Measurements from ENCODE around the gene ABCA1.
"Not testable (repeated sequence)": the region's sequence is repeated elsewhere in the genome, so short reads cannot be mapped to it uniquely, and the experiment has no call there.

Gene ABCA1

GRCh38 chr9:104948277-104948676 lies 20.3 kb upstream of the ABCA1 start:
- no peak for DNase-seq

GRCh38 chr9:104944871-104945270 lies 16.9 kb upstream of the ABCA1 start:
- no peak for DNase-seq

- no peak for DNase-seq
Observed at GRCh38 chr9:104944356-104944755, 16.4 kb upstream of the ABCA1 start.

- no peak for DNase-seq
Observed at GRCh38 chr9:104941597-104941996, 13.6 kb upstream of the ABCA1 start.

DNA sequence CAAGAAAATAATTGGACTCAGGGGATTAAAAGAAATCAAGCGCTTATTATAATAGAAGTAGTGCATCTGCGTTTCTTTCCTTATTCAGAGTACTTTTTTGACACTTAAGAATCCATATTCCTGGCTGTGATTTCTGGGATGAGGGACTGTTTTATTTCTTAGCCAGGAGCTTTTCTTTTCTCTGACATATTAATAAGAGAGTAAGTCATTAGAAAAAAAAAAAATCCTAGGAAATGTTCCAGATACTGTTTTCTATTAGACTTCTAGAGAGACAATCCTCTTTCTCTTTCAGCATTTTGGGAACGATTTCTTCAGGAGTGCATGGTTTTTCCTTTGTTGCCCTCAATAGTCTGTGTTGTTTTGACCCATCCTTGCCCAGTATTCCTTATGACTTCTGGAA lies 8.3 kb upstream of the ABCA1 start:
- no peak for DNase-seq

DNA sequence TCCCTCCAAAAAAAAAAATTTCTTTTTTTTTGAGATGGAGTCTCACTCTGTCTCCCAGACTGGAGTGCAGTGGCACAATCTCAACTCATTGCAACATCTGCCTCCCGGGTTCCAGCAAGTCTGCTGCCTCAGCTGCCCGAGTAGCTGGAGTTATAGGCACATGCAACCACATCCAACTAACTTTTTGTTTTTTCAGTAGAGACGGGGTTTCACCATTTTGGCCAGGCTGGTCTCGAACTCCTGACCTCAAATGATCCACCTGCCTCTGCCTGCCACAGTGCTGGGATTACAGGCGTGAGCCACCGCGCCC lies 7.5 kb upstream of the ABCA1 start:
- DNase-seq = not testable (repeated sequence)

DNA sequence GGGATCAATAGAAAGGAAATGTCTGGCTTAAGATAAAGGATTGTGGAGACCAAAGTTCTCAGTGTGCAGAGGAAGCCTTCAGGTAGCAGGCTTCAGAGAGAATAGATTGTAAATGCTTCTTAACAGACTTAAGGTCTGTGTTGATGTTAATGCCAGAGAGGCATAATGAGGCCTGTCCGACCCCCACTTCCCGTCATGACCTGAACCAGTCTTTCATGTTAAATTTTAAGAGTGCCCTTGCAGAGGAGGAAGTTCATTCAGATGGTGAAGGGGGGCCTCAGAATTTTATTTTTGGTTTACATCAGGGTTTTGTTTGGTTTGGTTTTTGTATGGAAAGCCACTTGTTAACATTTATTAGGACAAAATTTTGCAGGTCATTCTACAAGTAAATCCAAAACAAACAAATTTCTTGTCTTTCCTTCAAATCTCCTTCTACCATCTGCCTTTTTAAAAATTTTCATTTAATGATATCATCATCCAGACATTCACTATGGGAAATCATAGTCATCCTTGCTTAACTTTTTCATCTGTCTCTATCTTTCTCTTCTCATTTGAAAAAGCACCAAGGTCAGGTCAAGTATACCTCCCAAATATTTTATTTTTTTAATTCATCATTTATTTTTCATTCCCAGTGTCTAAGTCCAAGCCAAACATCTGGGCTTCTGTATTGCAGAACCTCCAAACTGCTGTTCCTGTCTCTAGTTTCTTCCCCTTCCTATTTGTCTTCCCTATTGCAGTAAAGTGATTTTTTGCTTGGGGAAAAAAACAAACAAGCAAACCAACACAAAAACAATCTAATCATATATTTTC lies 6.9 kb upstream of the ABCA1 start:
- DNase-seq = no peak

DNA sequence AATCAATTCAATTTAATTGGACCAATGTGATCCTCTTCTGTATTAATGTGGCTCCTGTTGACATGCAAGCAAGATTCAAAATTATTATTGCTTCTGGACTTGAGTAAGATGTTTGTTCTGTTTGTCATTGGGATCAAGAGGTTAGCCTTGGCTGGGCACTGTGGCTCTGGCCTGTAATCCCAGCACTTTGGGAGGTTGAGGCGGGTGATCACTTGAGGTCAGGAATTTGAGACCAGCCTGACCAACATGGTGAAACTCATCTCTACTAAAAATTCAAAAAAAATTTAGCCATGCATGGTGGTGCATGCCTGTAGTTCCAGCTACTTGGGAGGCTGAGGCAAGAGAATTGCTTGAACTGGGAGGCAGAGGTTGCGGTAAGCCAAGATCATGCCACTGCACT lies 5.1 kb upstream of the ABCA1 start:
- not testable (repeated sequence) for DNase-seq

DNA sequence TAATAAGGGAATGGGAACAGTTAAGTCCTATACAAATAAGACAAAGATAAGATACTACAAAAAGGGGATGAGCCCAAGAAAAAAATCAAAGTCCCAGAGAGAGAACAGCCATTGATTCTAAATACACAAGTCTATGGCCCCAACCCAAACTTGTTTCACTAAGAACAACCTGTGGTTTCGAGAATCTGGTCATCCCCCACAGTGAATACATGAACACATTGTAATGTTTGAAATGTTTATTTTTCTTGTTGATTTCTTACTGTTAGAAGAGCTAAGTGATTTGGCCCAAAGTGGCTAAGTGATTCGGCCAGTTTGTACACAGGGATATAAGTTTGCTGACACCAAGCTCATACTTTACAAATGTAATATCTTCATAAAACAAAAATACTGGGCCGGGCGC lies 3.3 kb upstream of the ABCA1 start:
- no peak for DNase-seq

GRCh38 chr9:104927216-104927911 lies 591 bp downstream of the ABCA1 start:
- DNase-seq = no peak

DNA sequence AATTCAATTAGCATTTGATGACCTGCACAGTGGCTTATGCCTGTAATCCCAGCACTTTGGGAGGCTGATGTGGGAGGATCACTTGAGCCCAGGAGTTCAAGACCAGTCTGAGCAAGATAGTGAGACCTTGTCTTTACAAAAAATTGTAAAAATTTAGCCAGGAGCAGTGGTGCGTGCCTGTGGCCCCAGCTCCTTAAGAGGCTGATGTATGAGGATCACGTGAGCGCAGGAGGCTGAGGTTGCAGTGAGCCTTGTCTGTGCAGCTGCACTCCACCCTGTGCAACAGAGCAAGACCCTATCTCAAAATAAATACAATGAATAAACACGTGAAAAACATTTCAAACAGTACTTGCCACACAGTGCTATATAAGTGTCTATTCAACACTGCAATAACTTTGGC lies 4.2 kb downstream of the ABCA1 start:
- no peak for DNase-seq

DNA sequence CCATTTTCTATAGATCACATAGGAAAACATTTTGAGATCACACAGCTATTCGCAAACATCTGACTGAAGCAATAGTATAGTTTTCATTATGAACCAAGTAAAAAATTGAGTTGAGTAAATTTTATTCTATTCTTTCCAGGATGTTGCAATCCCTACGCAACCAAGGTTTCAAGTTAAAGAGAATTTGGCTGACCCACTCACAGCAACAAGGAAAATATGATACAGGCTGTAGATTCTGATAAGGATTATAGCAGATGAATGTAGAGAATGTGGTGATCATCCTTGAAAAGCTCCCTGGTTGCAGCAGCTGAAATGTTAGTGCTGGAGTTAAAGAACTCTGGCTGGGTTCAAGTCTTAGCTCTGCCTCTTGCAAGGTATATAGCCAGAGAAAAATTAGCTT lies 4.7 kb downstream of the ABCA1 start:
- no peak for DNase-seq

DNA sequence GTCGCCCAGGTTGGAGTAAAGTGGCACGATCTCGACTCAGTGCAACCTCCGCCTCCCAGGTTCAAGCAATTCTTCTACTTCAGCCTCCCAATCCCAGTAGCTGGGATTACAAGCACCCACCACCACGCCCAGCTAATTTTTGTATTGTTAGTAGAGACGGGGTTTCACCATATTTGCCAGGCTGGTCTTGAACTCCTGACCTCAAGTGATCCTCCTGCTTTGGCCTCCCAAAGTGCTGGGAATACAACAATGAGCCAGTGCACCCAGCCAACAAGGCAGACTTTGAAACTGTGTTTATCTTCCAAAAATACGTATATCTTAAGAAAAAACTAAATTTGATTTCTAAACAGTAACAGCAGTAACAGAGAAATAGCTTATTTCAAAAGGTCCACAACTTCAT lies 5.2 kb downstream of the ABCA1 start:
- not testable (repeated sequence) for DNase-seq

DNA sequence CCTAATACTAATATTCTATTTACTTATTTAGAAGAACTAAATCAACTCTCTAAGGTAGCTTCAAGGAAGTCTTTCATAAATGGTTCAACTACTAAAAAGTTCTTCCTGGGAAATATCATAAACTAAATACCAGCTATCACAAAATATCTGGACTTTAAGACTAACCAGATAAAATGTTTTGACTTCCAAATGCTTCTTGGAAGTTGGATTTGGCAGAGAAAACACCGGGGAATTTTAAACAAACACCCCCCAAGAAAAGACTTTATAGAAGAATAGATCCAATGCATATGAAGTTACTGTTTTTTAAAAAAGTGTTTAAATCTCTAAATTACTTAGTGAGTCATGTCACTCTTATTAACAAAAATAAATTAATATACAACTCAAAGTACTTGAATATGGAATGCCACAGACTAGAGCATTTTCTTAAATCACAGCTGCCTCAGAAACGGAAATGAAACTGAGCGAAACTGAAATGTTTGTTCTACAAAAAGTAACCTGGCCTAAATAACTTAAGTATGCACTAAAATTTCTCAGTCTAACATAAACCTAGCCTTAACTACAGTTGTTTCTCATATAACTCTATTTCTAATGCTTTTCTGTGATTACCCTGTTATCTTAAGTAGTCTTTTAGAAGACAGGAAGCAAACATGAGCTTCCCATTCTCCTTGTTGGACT lies 6.8 kb downstream of the ABCA1 start:
- DNase-seq = no peak

DNA sequence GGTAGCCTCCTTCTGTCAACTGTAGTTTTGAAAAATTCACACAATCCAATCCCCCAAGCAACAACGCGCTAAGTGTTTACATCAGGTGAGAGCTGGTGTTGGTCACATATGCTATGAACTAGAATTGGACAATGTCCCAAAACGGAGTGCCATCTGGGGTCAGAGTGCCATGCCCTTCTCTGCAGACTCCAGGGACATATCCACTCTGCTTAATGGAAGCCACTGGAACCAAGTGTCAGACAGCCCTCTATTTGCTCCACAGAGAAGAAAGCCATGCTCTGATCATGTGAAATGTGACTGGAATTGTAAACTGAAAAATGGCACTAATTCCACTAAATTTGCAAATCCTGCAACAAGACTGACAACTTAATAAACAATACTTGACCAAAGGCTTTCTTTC lies 12.2 kb downstream of the ABCA1 start:
- DNase-seq = no peak

DNA sequence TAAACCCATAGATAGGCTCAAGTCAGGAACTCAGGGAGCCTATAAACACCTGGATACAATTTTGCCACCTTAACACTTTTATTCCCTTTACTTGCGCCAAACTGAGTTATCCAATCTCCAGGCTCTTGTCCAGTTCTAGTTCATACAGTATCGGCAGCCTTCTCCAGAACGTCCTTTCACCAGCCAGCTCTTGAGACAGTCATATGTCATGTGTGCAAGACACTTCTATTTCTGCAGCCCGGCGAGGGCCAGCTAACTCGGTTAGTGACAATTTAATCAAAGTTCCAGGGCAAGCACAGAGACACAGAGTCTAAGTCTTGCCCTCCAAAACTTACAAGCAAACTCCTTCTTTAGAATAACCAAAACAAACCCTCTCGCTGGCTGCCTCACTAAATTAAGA lies 12.9 kb downstream of the ABCA1 start:
- no peak for DNase-seq

- DNase-seq = no peak
Observed at GRCh38 chr9:104914466-104914865, 13.5 kb downstream of the ABCA1 start.

- no peak for DNase-seq
Observed at GRCh38 chr9:104912606-104913005, 15.3 kb downstream of the ABCA1 start.

DNA sequence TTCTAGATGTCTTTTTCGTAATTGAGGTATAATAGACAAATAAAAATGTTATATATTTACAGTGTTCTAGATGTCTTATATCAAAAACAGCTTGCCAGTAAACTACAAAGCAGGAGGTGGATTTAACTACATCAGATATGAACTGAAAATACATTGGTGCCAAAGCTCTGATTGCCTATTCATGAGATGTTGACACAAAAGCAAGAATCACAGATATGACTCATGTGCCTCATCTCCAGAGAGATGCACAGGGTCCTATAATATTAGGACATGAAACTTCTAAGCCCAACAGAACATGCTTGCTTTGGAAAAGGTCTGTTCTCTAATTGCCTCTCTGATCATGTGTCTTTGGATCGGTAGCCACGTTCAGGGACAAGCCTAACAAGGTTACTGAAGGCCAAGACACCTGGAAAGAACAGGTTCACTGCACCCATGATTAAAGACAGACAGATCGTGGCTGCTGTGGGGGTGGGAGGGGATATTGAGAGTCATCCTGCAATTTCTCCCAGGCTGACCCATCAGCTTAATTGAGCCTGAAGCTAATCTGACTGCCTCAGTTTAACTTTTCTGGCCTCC lies 16.8 kb downstream of the ABCA1 start:
- DNase-seq = no peak

GRCh38 chr9:104907278-104907951 lies 20.5 kb downstream of the ABCA1 start:
- no peak for DNase-seq

DNA sequence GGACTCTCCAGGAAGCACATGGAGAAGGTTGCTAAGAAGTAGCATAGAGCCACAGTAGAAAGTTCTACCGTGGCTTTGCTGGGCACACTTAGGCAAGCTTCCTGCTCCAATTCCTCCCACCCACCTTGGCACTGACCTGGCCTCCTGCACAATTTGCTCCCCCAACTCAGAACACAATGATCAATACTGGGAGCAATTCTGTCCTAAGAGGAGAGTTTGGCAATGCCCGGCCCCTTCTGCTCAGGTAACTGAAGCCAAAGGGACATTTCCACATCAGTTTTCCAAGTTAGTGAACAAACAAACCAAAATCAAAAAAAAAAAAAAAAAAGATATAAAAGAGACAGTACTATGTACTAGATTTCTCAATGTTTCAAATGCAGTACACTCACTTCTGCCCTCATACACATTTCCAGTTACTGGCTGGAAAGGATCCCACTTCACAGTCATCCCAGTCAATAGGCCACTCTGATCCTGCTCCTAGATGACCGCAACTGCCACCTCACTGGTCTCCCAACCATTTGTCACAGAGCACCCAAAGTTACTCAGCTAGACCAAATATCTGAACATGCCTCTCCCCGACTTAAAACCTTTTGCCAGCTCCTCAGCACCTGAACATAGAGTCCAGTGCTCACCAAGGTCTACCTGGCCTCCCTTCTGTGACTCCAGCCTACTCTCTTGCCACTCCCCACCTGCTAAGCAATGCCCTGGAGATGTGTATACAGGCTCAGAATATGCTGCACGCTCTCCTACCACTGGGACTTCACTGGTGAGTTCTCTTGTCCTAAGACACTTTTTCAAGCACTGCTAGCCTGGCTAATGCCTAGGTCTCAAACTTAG lies 21.3 kb downstream of the ABCA1 start:
- DNase-seq = no peak

GRCh38 chr9:104905931-104906330 lies 22.0 kb downstream of the ABCA1 start:
- DNase-seq = no peak
